Measurements from ENCODE around the gene C13orf46. TPM values are rescaled to one million over a fixed set of nuclear protein-coding genes. Genes with fewer than 3 reads are reported as not detected.

C13orf46 gene
- total and polyA plus RNA-seq, 4 donors = 0.10 to 0.17 TPM; not detected in 2

DNA sequence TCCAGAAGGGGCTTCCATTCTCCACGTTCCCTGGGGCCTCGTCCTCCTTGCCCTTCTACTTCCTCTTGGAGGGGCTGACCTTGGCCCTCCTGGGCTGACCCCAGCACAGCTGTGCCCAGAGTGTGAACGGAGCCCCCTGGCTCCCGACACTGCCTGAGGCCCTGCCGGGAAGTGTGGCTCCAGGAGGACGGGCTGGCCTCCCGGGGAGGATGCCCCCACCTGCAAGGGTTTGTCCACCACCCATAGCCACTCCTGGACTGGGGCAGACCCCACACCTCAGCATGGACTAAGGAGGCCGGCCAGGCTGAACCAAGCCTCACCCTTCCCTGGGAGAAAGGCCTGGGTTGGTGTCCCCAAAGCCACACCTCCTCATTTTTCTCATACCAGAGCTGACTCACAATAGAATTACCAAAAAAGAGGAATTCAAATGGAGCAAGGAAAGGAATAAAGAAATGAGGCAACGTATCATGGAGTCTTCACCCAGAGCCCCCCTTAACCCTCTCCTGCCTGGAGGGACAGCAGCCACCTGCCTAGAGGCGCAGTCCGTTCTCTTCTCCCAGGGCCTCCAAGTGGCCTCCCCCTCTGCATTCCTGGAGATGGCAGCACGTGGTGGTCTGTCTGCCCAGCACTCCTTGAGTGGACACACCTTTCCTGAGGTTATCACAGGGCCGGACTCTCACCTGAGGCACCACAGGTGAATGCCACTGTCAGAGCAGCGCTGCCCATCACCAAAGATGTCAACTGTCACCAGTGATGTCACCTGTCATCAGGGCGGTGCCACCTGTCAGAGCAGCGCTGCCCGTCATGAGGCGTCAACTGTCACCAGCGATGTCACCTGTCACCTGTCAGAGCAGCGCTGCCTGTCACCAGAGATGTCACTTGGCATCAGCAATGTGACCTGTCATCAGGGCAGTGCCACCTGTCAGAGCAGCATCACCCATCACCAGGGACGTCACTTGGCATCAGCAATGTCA lies 3.1 kb upstream of the C13orf46 start:
- Histone ChIP-seq H3K27ac (ENCODE audit: low read depth in 1 of 2, low read length in 2 of 2) (no peak overlapping the region), H3K36me3 (ENCODE audit: control insufficient read depth in 4 of 4, insufficient read depth in 3 of 4, low read depth in 1 of 4, low read length in 3 of 4) (peaks cover 0 to 5% (median 0%) of the 10 kb centered on the region in 4 donors), H3K4me3 (ENCODE audit: low read depth in 1 of 3, low read length in 3 of 3) (no peak overlapping the region), H3K9me3 (ENCODE audit: control insufficient read depth in 4 of 4, low read length in 3 of 4) (no peaks in the 10 kb centered on the region), H3K9ac (ENCODE audit: low read depth in 1 of 2, low read length in 2 of 2) (no peak overlapping the region), H3K4me1 (ENCODE audit: control insufficient read depth in 4 of 4, insufficient read depth in 4 of 4, low read length in 3 of 4) (peaks cover 0 to 3% (median under 1%) of the 10 kb centered on the region in 4 donors), H3K27me3 (ENCODE audit: control insufficient read depth in 4 of 4, insufficient read depth in 4 of 4, low read length in 3 of 4) (no peaks in the 10 kb centered on the region)
- no peak for TF ChIP-seq MAX (IDR thresholded peaks at IDR 0.05)
- TF ChIP-seq, protein P1, sequence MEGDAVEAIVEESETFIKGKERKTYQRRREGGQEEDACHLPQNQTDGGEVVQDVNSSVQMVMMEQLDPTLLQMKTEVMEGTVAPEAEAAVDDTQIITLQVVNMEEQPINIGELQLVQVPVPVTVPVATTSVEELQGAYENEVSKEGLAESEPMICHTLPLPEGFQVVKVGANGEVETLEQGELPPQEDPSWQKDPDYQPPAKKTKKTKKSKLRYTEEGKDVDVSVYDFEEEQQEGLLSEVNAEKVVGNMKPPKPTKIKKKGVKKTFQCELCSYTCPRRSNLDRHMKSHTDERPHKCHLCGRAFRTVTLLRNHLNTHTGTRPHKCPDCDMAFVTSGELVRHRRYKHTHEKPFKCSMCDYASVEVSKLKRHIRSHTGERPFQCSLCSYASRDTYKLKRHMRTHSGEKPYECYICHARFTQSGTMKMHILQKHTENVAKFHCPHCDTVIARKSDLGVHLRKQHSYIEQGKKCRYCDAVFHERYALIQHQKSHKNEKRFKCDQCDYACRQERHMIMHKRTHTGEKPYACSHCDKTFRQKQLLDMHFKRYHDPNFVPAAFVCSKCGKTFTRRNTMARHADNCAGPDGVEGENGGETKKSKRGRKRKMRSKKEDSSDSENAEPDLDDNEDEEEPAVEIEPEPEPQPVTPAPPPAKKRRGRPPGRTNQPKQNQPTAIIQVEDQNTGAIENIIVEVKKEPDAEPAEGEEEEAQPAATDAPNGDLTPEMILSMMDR (IDR thresholded peaks at IDR 0.05; ENCODE audit: low read depth, low read length, missing input control) = no peak
- TF ChIP-seq FOXA2 (IDR thresholded peaks at IDR 0.05) = no peak
- no peak for TF ChIP-seq ATF3 (IDR thresholded peaks at IDR 0.05)
- 88% methylated on average over 21 of the region's 21 CpGs for WGBS
- no peak for DNase-seq (ENCODE audit: low spot score)

GRCh38 chr13:113975416-113975815 lies 1.5 kb upstream of the C13orf46 start:
- H3K4me3 ChIP-seq (ENCODE audit: low read depth in 1 of 3, low read length in 3 of 3) = no peak overlapping the region
- H3K9ac ChIP-seq (ENCODE audit: low read depth in 1 of 2, low read length in 2 of 2) = no peak overlapping the region
- no peak overlapping the region for H3K27ac ChIP-seq (ENCODE audit: low read depth in 1 of 2, low read length in 2 of 2)
- WGBS = 95% methylated on average over 15 of the region's 15 CpGs
- no peak for DNase-seq (ENCODE audit: low spot score)
- peaks cover 0 to 2% (median 0%) of the 10 kb centered on the region in 4 donors for H3K36me3 ChIP-seq (ENCODE audit: control insufficient read depth in 4 of 4, insufficient read depth in 3 of 4, low read depth in 1 of 4, low read length in 3 of 4)
- TF ChIP-seq TAF1 (conservative IDR thresholded peaks at IDR 0.05) = no peak
- TF ChIP-seq RAD21 (IDR thresholded peaks at IDR 0.05) = no peak
- H3K27me3 ChIP-seq (ENCODE audit: control insufficient read depth in 4 of 4, insufficient read depth in 4 of 4, low read length in 3 of 4) = no peaks in the 10 kb centered on the region
- H3K4me1 ChIP-seq (ENCODE audit: control insufficient read depth in 4 of 4, insufficient read depth in 4 of 4, low read length in 3 of 4) = peaks cover 11 to 16% (median 12%) of the 10 kb centered on the region in 4 donors
- H3K9me3 ChIP-seq (ENCODE audit: control insufficient read depth in 4 of 4, low read length in 3 of 4) = no peaks in the 10 kb centered on the region

GRCh38 chr13:113974304-113975281 lies 717 bp upstream of the C13orf46 start:
- Histone ChIP-seq H3K27ac (ENCODE audit: low read depth in 1 of 2, low read length in 2 of 2) (no peak overlapping the region), H3K36me3 (ENCODE audit: control insufficient read depth in 4 of 4, insufficient read depth in 3 of 4, low read depth in 1 of 4, low read length in 3 of 4) (peaks cover 0 to 2% (median 0%) of the 10 kb centered on the region in 4 donors), H3K4me3 (ENCODE audit: low read depth in 1 of 3, low read length in 3 of 3) (no peak overlapping the region), H3K4me1 (ENCODE audit: control insufficient read depth in 4 of 4, insufficient read depth in 4 of 4, low read length in 3 of 4) (peaks cover 12 to 20% (median 16%) of the 10 kb centered on the region in 4 donors), H3K9ac (ENCODE audit: low read depth in 1 of 2, low read length in 2 of 2) (no peak overlapping the region), H3K27me3 (ENCODE audit: control insufficient read depth in 4 of 4, insufficient read depth in 4 of 4, low read length in 3 of 4) (no peaks in the 10 kb centered on the region), H3K9me3 (ENCODE audit: control insufficient read depth in 4 of 4, low read length in 3 of 4) (no peaks in the 10 kb centered on the region)
- DNase-seq (ENCODE audit: low spot score) = no peak
- TF ChIP-seq YY1 (IDR thresholded peaks at IDR 0.05) (no peak), ATF3 (IDR thresholded peaks at IDR 0.05) (no peak), ZBTB33 (IDR thresholded peaks at IDR 0.05) (no peak), FOXA1 (IDR thresholded peaks at IDR 0.05) (no peak)
- WGBS = 95% methylated on average over 48 of the region's 56 CpGs
